ENCODE data around the gene BRCA1. TPM values are rescaled to one million over a fixed set of nuclear protein-coding genes. Genes with fewer than 3 reads are reported as not detected.

The BRCA1 gene
- total RNA-seq, 1 experiment from 2014 or later = 44.1 TPM

- TF ChIP-seq TCF7L2 (IDR thresholded peaks at IDR 0.05; ENCODE audit: borderline replicate concordance, extremely low read depth, insufficient read depth, insufficient read length) (no peak), JUND (IDR thresholded peaks at IDR 0.05) (no peak), YY1 (IDR thresholded peaks at IDR 0.05; ENCODE audit: extremely low read depth, insufficient replicate concordance, low read depth, low read length) (no peak), MAX (IDR thresholded peaks at IDR 0.05) (no peak), ELF1 (IDR thresholded peaks at IDR 0.05; ENCODE audit: borderline replicate concordance, low read depth) (no peak), POLR2AphosphoS5 (IDR thresholded peaks at IDR 0.05; ENCODE audit: low read depth, low read length) (no peak), EZH2 (IDR thresholded peaks at IDR 0.05) (no peak), ZNF274 (IDR thresholded peaks at IDR 0.05; ENCODE audit: low read depth, low read length) (no peak), RAD21 (IDR thresholded peaks at IDR 0.05; ENCODE audit: low read depth) (no peak), SP1 (IDR thresholded peaks at IDR 0.05; ENCODE audit: low read depth) (no peak), ZBTB33 (IDR thresholded peaks at IDR 0.05; ENCODE audit: extremely low read depth, insufficient replicate concordance, low read length) (no peak), ATF3 (IDR thresholded peaks at IDR 0.05) (no peak), EZH2phosphoT487 (IDR thresholded peaks at IDR 0.05; ENCODE audit: borderline replicate concordance) (no peak), FOSL1 (IDR thresholded peaks at IDR 0.05; ENCODE audit: low read depth) (no peak), SIN3A (IDR thresholded peaks at IDR 0.05; ENCODE audit: low read depth) (no peak)
- no peak overlapping the region for H3K27ac ChIP-seq (ENCODE audit: low read depth, low read length)
- intact Hi-C loops (cut with micrococcal nuclease) = no loop called here
- H2AFZ ChIP-seq (ENCODE audit: low read depth, low read length, poor library complexity, severe bottlenecking) = no peak overlapping the region
- BruUV-seq (replicated peaks) = no TSS peak
- H3K9me3 ChIP-seq (ENCODE audit: control insufficient read depth in 1 of 2, insufficient read depth in 1 of 2, low read depth in 1 of 2, low read length in 2 of 2) = no peaks in the 10 kb centered on the region
- H3K79me2 ChIP-seq (ENCODE audit: insufficient read depth, low read length) = no peaks in the 10 kb centered on the region
- H3K4me1 ChIP-seq (ENCODE audit: control insufficient read depth in 1 of 2, insufficient read depth in 2 of 2, low read length in 2 of 2) = no peaks in the 10 kb centered on the region
- H3K36me3 ChIP-seq (ENCODE audit: control insufficient read depth in 1 of 2, insufficient read depth in 2 of 2, low read length in 2 of 2) = peaks cover 12 to 18% of the 10 kb centered on the region in 2 experiments; a peak in 3 of 4 replicates
- ChIA-PET CTCF (no interaction called here), RAD21 (ENCODE audit: low non-redundant PET in 1 of 2, low total read pairs in 2 of 2, uncharacterized antibody in 2 of 2, unreplicated experiment in 2 of 2) (no interaction called here), POLR2A (no interaction called here)
- no peaks in the 10 kb centered on the region for H3K9me2 ChIP-seq (ENCODE audit: insufficient read depth)
- H4K20me1 ChIP-seq (ENCODE audit: insufficient read depth) = no peaks in the 10 kb centered on the region
- no peak overlapping the region for H3K4me2 ChIP-seq (ENCODE audit: low read length)
- no peak for ATAC-seq
- H3K27me3 ChIP-seq (ENCODE audit: insufficient read depth, low read length) = no peaks in the 10 kb centered on the region
- H3K9ac ChIP-seq (ENCODE audit: low read length) = no peak overlapping the region
- no peak for DNase-seq (ENCODE audit: low read depth, low spot score)
- H3K4me3 ChIP-seq (replicated peaks in 1 of 2; ENCODE audit: low read depth in 1 of 2, low read length in 2 of 2) = no peak overlapping the region
Measured at GRCh38 chr17:43106552-43106951, 18.6 kb downstream of the BRCA1 start.
